Fibroblast of pulmonary artery (primary cell): Measurements from ENCODE around the gene MRC2.
"Not testable (repeated sequence)": the region's sequence is repeated elsewhere in the genome, so short reads cannot be mapped to it uniquely, and the experiment has no call there.

ENCODE experiments used
- DNase-seq: peaks from one replicate; pipeline ENCODE4 v3.0.0-alpha.2; 2010; ENCODE audit warnings: low read depth
- H3K4me3 ChIP-seq: replicated peaks from 2 replicates; pipeline ENCODE4 v1.5.1; 2011; ENCODE audit warnings: low read depth, mild to moderate bottlenecking, control low read depth, low read length, moderate library complexity
- CTCF ChIP-seq: IDR thresholded peaks from 2 replicates; pipeline ENCODE4 v1.5.1; 2011; ENCODE audit warnings: mild to moderate bottlenecking, control low read depth, low read length, inconsistent platforms; ENCODE audit errors: missing control alignments

The MRC2 gene

GRCh38 chr17:62692159-62692651 lies 64.7 kb downstream of the MRC2 start:
- TF ChIP-seq CTCF, result no peak
- no peak for DNase-seq
- H3K4me3 ChIP-seq, result no peak overlapping the region

GRCh38 chr17:62692721-62693431 lies 65.4 kb downstream of the MRC2 start:
- TF ChIP-seq CTCF, result peak; percentile 62
- peak; percentile 52 for DNase-seq
- H3K4me3 ChIP-seq, result no peak overlapping the region

DNA sequence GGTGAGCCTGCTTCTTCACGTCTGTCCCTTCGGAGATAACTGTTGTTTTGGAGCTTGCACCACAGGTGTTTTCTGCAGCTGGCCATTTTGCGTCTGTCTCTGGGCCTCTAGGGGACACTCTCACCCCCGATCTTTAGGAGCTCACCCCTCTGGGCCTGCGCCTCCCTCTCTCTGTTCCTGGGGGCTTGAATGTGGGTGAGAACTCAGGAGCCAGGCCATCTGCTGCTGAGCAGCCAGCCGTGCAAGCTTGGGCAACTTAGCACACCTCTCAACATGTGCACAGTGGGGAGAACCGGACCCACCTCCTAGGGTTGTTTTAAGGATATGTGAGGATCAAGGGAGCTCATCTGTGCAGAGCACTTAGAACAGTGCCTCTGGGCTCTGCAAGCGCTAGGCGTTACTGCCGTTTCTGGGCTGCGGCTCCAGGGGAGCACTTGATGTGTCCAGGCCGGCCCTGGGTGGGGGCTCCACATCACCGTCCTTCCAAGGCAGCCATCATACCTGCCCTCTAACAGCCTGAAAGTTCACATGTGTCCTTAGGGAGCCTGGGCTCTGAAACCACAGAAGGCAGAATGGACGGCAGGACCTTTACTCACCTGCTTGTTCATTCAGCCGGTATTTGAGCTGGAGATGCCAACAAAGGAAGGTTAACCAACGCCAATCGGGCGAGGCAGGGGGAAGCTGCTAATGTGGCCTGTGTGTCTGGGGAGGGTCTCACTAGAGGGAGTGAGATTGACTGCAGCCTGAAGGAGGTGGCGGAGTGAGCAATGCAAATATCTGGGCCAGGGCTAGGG lies 66.3 kb downstream of the MRC2 start:
- no peak for TF ChIP-seq CTCF
- DNase-seq, result no peak
- H3K4me3 ChIP-seq, result no peak overlapping the region

GRCh38 chr17:62695093-62695738 lies 67.7 kb downstream of the MRC2 start:
- H3K4me3 ChIP-seq, result peak overlapping the region; percentile 28
- DNase-seq, result peak; percentile 55

GRCh38 chr17:62696256-62696655 lies 68.8 kb downstream of the MRC2 start:
- no peak for TF ChIP-seq CTCF
- no peak for DNase-seq
- H3K4me3 ChIP-seq, result no peak overlapping the region

- no peak for DNase-seq
- TF ChIP-seq CTCF, result no peak
- H3K4me3 ChIP-seq, result no peak overlapping the region
Observed at GRCh38 chr17:62696726-62697490, 69.4 kb downstream of the MRC2 start.

GRCh38 chr17:62698459-62698858 lies 71.0 kb downstream of the MRC2 start:
- DNase-seq, H3K4me3 ChIP-seq: not testable (repeated sequence)
